GM12873 (cell line): ENCODE results near the gene CHL1.

ENCODE experiments used
- TF ChIP-seq, protein P1 (sequence below): IDR thresholded peaks from 2 replicates; pipeline ENCODE4 v1.5.1; 2012; ENCODE audit warnings: low read depth, mild to moderate bottlenecking, moderate library complexity, low read length, control low read depth; ENCODE audit not compliant: insufficient read depth; ENCODE audit errors: missing control alignments

Gene CHL1

DNA sequence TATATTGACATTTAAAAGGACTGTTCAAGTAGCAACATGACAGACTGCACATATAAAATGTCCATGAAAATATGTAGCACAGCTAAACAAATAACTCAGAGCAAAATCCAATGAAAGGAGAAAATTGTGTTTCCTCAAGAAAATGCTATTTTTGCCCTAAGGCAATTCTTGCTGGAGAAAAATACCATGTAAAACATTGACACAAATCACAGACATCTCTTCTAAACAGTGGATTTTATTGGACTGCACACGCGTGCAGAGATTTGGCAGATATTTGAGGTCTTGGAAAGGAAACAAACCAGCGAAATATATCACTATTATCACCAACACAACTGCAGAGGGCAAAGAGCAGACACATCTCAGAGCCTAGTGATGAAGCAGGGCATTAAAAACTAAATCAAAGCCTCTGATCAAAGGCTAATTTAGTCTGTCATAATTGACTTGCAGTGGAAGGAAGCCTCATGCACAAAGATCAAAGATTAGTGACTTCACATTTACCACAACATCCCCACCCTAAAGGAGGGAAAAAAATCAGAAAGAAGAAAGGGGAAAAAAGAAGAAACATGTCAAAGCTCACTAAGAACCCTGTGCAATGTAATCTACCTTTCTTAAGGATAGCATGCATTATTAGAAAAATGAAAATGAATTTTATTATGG lies 52.4 kb downstream of the CHL1 start:
- TF ChIP-seq, protein P1, sequence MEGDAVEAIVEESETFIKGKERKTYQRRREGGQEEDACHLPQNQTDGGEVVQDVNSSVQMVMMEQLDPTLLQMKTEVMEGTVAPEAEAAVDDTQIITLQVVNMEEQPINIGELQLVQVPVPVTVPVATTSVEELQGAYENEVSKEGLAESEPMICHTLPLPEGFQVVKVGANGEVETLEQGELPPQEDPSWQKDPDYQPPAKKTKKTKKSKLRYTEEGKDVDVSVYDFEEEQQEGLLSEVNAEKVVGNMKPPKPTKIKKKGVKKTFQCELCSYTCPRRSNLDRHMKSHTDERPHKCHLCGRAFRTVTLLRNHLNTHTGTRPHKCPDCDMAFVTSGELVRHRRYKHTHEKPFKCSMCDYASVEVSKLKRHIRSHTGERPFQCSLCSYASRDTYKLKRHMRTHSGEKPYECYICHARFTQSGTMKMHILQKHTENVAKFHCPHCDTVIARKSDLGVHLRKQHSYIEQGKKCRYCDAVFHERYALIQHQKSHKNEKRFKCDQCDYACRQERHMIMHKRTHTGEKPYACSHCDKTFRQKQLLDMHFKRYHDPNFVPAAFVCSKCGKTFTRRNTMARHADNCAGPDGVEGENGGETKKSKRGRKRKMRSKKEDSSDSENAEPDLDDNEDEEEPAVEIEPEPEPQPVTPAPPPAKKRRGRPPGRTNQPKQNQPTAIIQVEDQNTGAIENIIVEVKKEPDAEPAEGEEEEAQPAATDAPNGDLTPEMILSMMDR, result no peak

DNA sequence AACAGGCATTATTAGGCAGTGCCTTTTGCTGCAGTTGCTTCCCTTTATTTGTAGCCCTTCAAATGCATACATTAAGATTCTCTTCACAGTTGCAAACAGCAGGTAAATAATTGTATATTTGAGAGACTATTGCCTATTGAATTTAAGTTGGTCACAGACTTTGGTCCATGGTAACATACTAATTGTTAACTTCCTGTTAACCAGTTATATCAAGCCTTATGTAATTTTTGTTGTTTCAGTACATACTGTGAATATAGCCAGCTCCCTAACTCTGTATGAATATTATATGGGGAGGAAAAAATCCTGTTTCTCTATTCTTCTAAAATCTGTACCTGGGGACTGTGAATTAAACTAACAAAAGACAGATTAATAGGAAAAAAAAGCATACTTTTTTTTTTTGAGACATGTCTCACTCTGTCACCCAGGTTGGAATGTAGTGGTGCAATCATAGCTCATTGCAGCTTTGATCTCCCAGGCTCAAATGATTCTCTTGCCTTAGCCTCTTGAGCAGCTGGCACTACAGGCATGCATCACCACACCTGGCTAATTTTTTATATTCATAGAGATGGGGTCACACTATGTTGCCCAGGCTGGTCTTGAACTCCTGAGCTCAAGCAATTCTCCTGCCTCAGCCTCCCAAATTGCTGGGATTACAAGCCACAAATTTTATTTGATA lies 53.2 kb downstream of the CHL1 start:
- TF ChIP-seq, protein P1, result no peak

DNA sequence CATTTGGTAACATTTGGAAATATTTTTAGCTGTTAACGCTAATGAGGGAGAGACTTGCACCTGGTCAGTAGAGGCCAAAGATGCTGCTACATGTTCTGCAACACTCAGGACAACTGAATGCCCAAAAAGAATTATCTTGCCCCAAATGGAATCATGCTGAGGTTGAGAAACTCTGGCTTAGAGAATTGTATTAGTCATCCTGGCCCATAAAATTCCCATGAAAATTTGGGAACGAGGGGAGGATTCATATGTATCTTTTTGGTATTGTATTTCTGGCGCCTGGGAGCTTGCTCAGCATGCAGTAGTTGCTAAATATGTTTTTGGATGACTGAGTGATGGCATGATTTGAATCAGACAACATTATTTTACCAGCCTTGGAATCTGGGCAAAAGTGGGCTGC lies 59.9 kb downstream of the CHL1 start:
- TF ChIP-seq, protein P1, result no peak

DNA sequence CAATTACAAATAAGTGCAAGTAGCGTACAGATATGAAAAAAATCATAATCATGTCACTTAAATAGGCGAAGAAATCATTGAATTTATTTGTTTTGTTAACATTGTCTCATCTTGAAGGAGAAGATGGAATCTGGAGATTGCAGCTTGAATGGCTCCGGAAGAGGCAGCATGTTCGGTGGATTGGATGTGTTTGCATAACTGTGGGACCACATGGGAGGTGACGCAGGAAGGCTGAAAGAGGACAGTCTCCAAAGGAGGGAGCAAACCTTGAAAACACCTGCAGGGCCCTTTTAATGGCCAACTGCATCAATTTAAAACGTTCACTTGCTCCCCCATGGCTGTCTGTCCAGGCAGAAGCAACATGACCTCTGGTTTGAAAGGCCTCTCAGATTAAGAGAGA lies 61.3 kb downstream of the CHL1 start:
- TF ChIP-seq, protein P1, result no peak

DNA sequence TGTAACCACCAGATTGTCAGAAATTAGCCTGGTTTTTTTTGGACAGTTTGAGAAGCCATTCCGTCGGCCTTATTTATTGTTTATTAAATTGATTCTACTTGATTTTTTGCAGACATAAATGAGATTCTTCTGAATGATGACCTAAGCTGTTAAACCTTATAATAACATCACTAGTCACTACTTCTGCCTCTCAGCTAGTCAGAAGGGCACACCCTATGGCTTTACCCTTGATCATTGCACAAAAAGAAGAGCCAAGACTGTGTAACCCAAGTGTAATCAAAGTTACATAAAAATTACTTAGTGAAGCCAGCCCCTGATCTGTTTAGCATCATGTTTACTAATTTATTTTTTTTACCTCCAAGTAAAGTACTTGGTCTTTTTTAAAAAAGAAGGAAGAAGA lies 64.3 kb downstream of the CHL1 start:
- TF ChIP-seq, protein P1, result no peak

DNA sequence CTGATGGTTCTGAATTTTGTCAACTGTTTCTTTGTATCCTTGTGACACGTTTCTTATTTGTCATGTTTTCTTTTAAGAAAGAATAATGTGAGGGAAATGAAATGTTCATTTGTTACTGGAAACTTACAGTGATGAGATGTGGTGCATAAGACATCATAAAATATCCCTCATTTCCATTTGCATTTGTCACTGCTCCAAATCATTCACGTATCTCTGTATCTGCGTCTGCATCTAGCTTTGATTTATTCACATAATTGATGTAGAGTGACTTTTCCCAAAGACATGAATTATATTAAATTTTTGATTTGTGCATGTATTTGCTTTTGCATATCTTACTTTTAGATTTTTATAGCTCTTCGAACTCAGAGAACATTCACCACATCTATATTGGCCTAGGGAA lies 66.8 kb downstream of the CHL1 start:
- TF ChIP-seq, protein P1, result no peak

DNA sequence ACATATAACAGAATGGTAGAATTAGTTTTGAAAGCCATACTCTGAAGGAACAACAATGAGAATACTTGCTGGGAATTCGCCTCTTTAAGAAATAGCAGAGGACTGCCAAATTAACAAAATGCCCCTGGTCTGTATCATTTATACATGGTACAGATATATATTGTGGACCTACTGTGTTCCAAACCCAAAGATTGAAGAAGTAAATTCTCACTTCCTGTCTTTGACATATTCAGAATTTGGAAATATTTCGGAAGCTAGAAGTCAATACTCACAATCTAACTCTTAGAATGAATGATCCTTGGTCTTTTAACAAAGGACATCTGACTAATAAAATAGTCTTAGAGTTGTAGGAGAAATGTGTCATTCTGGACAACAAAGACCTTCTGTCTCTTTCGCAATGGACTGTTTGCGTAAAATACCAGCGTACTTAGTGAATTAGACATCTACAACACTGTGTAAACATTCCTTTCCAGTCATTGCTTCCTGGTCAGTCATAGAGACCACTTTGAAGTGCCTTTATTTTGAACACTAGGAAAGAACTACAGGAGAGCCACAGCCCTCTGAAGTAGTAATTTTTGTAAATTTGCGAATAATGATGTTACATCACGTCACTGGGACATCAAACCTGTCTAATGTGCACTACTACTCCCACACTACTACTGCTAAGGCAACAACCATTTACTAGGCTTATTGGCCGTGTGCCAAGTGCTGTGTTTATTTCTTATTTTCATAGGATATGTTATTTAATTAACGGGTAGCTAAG lies 68.0 kb downstream of the CHL1 start:
- TF ChIP-seq, protein P1, result no peak
